GM23248 (cell line): Measurements from ENCODE around the gene CTNNA3. TPM values are rescaled to one million over a fixed set of nuclear protein-coding genes. Genes with fewer than 3 reads are reported as not detected.

Source experiments
- DNase-seq: peaks from one replicate; pipeline ENCODE4 v3.0.0-alpha.2; 2015
- H2AFZ ChIP-seq: fragments of 200-600 bp; sonication (generic); 2 replicates; pipeline ENCODE4 v1.6.1; 2016; ENCODE audit warnings: antibody characterized with exemption
- H3F3A ChIP-seq: fragments of 200-600 bp; sonication (generic); 2 replicates; pipeline ENCODE4 v1.6.1; 2016; ENCODE audit warnings: mild to moderate bottlenecking, antibody characterized with exemption, mixed run types; ENCODE audit not compliant: insufficient read depth
- H3K27ac ChIP-seq: fragments of 200-600 bp; sonication (generic); 2 replicates; pipeline ENCODE4 v1.5.1; 2016; ENCODE audit warnings: mild to moderate bottlenecking
- H3K27me3 ChIP-seq: fragments of 200-600 bp; sonication (generic); replicated peaks from 2 replicates; pipeline ENCODE4 v1.6.1; 2016; ENCODE audit warnings: mild to moderate bottlenecking; ENCODE audit not compliant: insufficient read depth
- H3K36me3 ChIP-seq: fragments of 200-600 bp; sonication (generic); 2 replicates; pipeline ENCODE4 v1.6.1; 2016; ENCODE audit warnings: low read depth, mild to moderate bottlenecking
- H3K4me1 ChIP-seq: fragments of 200-600 bp; sonication (generic); 2 replicates; pipeline ENCODE4 v1.6.1; 2016; ENCODE audit warnings: mild to moderate bottlenecking; ENCODE audit not compliant: insufficient read depth
- H3K4me2 ChIP-seq: fragments of 200-600 bp; sonication (generic); one replicate; pipeline ENCODE4 v1.6.1; 2016; ENCODE audit warnings: mild to moderate bottlenecking; ENCODE audit not compliant: unreplicated experiment
- H3K4me3 ChIP-seq: fragments of 200-600 bp; sonication (generic); 2 replicates; pipeline ENCODE4 v1.5.1; 2016; ENCODE audit warnings: mild to moderate bottlenecking
- H3K79me2 ChIP-seq: fragments of 200-600 bp; sonication (generic); 2 replicates; pipeline ENCODE4 v1.6.1; 2016; ENCODE audit warnings: mild to moderate bottlenecking; ENCODE audit not compliant: insufficient read depth
- H3K9ac ChIP-seq: fragments of 200-600 bp; sonication (generic); 2 replicates; pipeline ENCODE4 v1.6.1; 2016; ENCODE audit warnings: mild to moderate bottlenecking
- H3K9me2 ChIP-seq: fragments of 200-600 bp; sonication (generic); 2 replicates; pipeline ENCODE4 v1.6.1; 2016; ENCODE audit warnings: mixed run types, mild to moderate bottlenecking, moderate library complexity; ENCODE audit not compliant: insufficient read depth
- H3K9me3 ChIP-seq: fragments of 200-600 bp; sonication (generic); one replicate; pipeline ENCODE4 v1.6.1; 2017; ENCODE audit warnings: low read depth
- H4K20me1 ChIP-seq: fragments of 200-600 bp; sonication (generic); 2 replicates; pipeline ENCODE4 v1.6.0; 2016; ENCODE audit not compliant: insufficient read depth
- EZH2 ChIP-seq: fragments of 200-600 bp; sonication (generic); IDR thresholded peaks from 2 replicates; pipeline ENCODE4 v1.6.1; 2018; ENCODE audit warnings: antibody characterized with exemption, mild to moderate bottlenecking; ENCODE audit not compliant: insufficient read depth, poor library complexity, severe bottlenecking
- EZH2phosphoT487 ChIP-seq: fragments of 200-600 bp; sonication (generic); IDR thresholded peaks from 2 replicates; pipeline ENCODE4 v1.6.1; 2018; ENCODE audit warnings: antibody characterized with exemption, moderate library complexity, mild to moderate bottlenecking, low read depth; ENCODE audit not compliant: insufficient read depth
- WGBS, 2 experiments: methylation state at CpG; one replicate each; pipeline ENCODE4 v1.1.6; 2015 to 2017; ENCODE audit warnings: low lambda C conversion rate in 2 of 2, low coverage in 1 of 2; ENCODE audit errors: missing lambda C conversion rate in 2 of 2; 5-methylcytosine and 5-hydroxymethylcytosine counted together
- in situ Hi-C: fragments of 300-500 bp; cut with MboI; formaldehyde crosslinking; loops from 2 replicates; pipeline ENCODE4 v1.15.0; 2020
- polyA plus RNA-seq: library from polyadenylated mRNA; unstranded; fragments of >200 nt; fragmentation: Nextera tagmentation; extraction: Ambion mirVana; gene quantifications from 2 replicates; pipeline ENCODE4 v1.2.1, GENCODE V29; 2016
- total RNA-seq: library from RNA; depleted of rRNA; stranded (reverse); fragments of >200 nt; shearing (Covaris generic); gene quantifications from 2 replicates; pipeline ENCODE4 v1.2.3, GENCODE V29; 2014

The CTNNA3 gene
- total and polyA plus RNA-seq, 2 experiments from 2014 or later = not detected

DNA sequence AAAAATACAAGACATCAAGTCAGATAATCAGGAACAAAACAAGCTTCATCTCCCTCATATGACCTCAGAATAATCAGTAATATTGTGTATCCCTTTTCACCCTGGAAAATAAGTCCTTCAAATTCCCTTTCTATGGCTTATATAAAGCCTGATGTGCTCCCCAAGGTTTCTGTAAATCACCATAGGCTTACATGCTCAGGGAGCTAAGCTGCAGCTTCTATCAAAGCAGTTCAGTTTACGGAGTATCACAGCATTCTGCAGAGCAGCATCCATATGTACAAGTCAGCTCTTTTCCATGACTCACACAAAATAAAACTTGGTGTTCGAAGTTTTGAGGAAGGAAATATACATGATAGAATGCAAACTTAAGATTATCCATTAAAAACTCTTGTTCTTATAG lies 544.5 kb downstream of the CTNNA3 start:
- H3K9me3 ChIP-seq = peaks cover 3% of the 10 kb centered on the region
- H3K36me3 ChIP-seq = no peaks in the 10 kb centered on the region
- TF ChIP-seq EZH2 = no peak
- no peak for TF ChIP-seq EZH2phosphoT487
- no peak overlapping the region for H3K4me3 ChIP-seq
- H3K4me1 ChIP-seq = no peaks in the 10 kb centered on the region
- in situ Hi-C loops = no loop called here
- no peak overlapping the region for H2AFZ ChIP-seq
- no peak overlapping the region for H3K9ac ChIP-seq
- H3K4me2 ChIP-seq = no peak overlapping the region
- H3K9me2 ChIP-seq = no peaks in the 10 kb centered on the region
- H3K79me2 ChIP-seq = no peaks in the 10 kb centered on the region
- no peak overlapping the region for H3K27ac ChIP-seq
- no peaks in the 10 kb centered on the region for H4K20me1 ChIP-seq
- WGBS, 2 experiments = 21 to 36% methylated on average over 2 of the region's 2 CpGs
- H3K27me3 ChIP-seq = no peaks in the 10 kb centered on the region
- DNase-seq = no peak
- no peaks in the 10 kb centered on the region for H3F3A ChIP-seq

DNA sequence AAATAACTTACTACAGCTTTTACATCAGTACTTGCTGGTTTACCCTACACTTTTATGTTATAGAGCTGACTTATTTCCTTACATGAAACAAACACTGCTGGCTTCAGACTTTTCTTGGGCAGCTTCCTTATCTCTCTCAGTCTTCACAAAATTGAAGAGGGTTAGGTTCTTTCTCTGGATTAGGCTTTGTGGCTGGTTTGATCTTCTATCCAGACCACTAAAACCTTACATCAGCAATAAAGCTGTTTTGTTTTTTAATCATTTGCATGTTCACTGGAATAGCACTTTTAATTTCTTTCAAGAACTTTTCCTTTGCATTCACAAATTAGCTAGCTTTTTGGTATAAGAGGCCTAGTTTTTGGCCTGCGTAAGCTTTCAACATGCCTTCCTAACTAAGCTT lies 551.5 kb downstream of the CTNNA3 start:
- H3K27me3 ChIP-seq = no peaks in the 10 kb centered on the region
- no peak overlapping the region for H3K27ac ChIP-seq
- no peaks in the 10 kb centered on the region for H3K4me1 ChIP-seq
- H3F3A ChIP-seq = no peaks in the 10 kb centered on the region
- no peaks in the 10 kb centered on the region for H3K79me2 ChIP-seq
- no peaks in the 10 kb centered on the region for H3K36me3 ChIP-seq
- H3K9me3 ChIP-seq = no peaks in the 10 kb centered on the region
- DNase-seq = no peak
- no peaks in the 10 kb centered on the region for H4K20me1 ChIP-seq
- H3K9ac ChIP-seq = no peak overlapping the region
- no peak overlapping the region for H3K4me2 ChIP-seq
- WGBS, 2 experiments = 8% methylated on average over 1 of the region's 1 CpG
- in situ Hi-C loops = no loop called here
- no peaks in the 10 kb centered on the region for H3K9me2 ChIP-seq
- H2AFZ ChIP-seq = no peak overlapping the region
- TF ChIP-seq EZH2 = no peak
- TF ChIP-seq EZH2phosphoT487 = no peak
- no peak overlapping the region for H3K4me3 ChIP-seq

DNA sequence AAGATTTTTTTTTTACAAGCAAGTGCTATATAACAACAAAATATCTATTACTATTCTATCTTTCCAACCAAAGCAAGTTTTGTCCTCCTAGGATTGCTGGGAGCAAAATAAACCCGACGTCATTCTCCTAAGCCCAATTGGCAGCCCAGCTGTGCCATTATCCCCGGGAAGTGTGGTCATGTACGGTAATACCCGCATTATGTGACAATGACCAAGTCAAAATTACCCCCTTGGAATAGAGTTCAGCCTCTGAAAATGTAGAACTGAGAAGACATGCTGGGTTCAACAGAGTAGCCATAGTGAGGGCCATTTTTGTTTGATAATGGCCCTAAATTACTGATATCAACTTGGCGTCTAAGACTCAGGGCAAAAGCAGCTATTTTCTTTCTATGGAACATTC lies 554.7 kb downstream of the CTNNA3 start:
- no peaks in the 10 kb centered on the region for H3F3A ChIP-seq
- no peaks in the 10 kb centered on the region for H4K20me1 ChIP-seq
- DNase-seq = no peak
- no peaks in the 10 kb centered on the region for H3K27me3 ChIP-seq
- no peak overlapping the region for H3K27ac ChIP-seq
- no peaks in the 10 kb centered on the region for H3K9me3 ChIP-seq
- no peak overlapping the region for H3K4me2 ChIP-seq
- H3K9ac ChIP-seq = no peak overlapping the region
- no peaks in the 10 kb centered on the region for H3K79me2 ChIP-seq
- 34 to 43% methylated on average over 6 of the region's 6 CpGs for WGBS, 2 experiments
- no peaks in the 10 kb centered on the region for H3K36me3 ChIP-seq
- no peaks in the 10 kb centered on the region for H3K9me2 ChIP-seq
- H3K4me1 ChIP-seq = no peaks in the 10 kb centered on the region
- no peak overlapping the region for H2AFZ ChIP-seq
- no peak for TF ChIP-seq EZH2phosphoT487
- no peak for TF ChIP-seq EZH2
- in situ Hi-C loops = no loop called here
- no peak overlapping the region for H3K4me3 ChIP-seq

DNA sequence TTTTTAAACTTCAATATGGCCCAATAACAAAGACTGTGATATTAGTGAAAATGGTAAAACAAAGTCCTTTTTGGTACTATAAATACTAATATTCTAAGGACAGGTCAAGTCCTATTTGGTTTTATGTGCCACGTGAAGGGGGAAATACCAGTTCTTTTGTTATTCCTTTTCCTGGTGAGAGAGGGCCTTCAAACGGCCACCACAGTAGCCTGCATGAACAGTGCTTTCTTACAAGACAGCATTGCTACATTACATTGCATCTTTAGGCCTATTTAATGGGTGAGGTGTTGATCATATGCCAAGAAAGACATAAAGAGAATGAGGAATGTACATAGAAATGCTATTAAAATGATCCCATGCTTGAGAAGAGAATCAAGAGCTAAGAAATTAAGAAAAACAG lies 555.4 kb downstream of the CTNNA3 start:
- Histone ChIP-seq H2AFZ (no peak overlapping the region), H3K9me3 (no peaks in the 10 kb centered on the region), H4K20me1 (no peaks in the 10 kb centered on the region), H3K9ac (no peak overlapping the region), H3K4me3 (no peak overlapping the region), H3K36me3 (no peaks in the 10 kb centered on the region), H3K4me1 (no peaks in the 10 kb centered on the region), H3K4me2 (no peak overlapping the region), H3F3A (no peaks in the 10 kb centered on the region), H3K27ac (no peak overlapping the region), H3K27me3 (no peaks in the 10 kb centered on the region), H3K9me2 (no peaks in the 10 kb centered on the region), H3K79me2 (no peaks in the 10 kb centered on the region)
- no peak for DNase-seq
- TF ChIP-seq EZH2phosphoT487 = no peak
- TF ChIP-seq EZH2 = no peak
- in situ Hi-C loops = no loop called here
- 2 to 5% methylated on average over 2 of the region's 2 CpGs for WGBS, 2 experiments

DNA sequence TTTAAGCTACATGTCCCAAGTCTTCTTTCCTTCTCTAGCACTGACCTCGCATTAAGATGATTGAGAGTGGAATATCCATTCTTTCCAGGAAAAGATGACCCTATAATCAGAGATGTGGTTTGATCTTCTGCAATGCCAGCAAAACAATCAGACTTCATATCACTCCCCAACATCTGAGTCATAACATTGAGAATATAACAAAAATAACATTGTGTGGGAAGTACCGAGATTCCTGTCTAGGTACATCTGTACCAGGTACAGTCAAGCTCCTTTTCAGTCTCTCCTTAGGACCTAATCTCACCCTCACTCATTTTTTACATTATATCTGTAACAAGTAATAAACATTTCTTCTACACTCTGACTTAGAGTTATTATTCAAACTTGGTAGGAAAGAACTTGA lies 568.6 kb downstream of the CTNNA3 start:
- Histone ChIP-seq H3K79me2 (no peaks in the 10 kb centered on the region), H2AFZ (no peak overlapping the region), H3K4me1 (no peaks in the 10 kb centered on the region), H4K20me1 (no peaks in the 10 kb centered on the region), H3K4me3 (no peak overlapping the region), H3K4me2 (no peak overlapping the region), H3K9me3 (no peaks in the 10 kb centered on the region), H3K9me2 (no peaks in the 10 kb centered on the region), H3K9ac (no peak overlapping the region), H3F3A (no peaks in the 10 kb centered on the region), H3K27me3 (no peaks in the 10 kb centered on the region), H3K36me3 (no peaks in the 10 kb centered on the region), H3K27ac (no peak overlapping the region)
- in situ Hi-C loops = no loop called here
- TF ChIP-seq EZH2 (no peak), EZH2phosphoT487 (no peak)
- WGBS, 2 experiments = 11 to 14% methylated on average over 2 of the region's 2 CpGs
- no peak for DNase-seq
